Measurements from ENCODE around the gene FBXW8. TPM values are rescaled to one million over a fixed set of nuclear protein-coding genes. Genes with fewer than 3 reads are reported as not detected.
A peak's percentile ranks its signal among the peaks of the same experiment; 100 is the strongest.

Gene FBXW8
- polyA plus RNA-seq, 2 of the 4 experiments (the other 2 are of a cell fraction), result 9.8 to 15.7 TPM

DNA sequence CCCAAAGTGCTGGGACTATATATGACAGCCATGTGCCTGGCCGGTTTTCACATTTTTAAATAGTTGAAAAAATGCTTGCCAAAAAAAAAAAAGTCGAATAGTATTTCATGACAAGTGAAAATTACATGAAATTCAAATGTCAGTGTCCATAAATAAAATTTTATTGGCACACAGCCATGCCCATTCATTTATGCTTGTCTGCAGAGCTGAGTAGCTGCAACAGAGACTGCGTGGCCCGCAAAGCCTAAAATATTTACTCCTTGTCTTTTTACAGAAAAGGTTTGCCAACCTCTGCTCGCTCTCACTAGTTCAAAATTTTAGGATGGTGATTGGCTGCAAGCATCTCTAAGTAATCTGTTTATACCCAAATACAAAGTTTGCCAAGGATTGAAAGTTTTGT, 139.3 kb downstream of the FBXW8 start:
- FAIRE-seq (no peak), DNase-seq (ENCODE audit: low read depth in 1 of 2, low spot score in 1 of 2) (no peak), ATAC-seq (no peak)
- Histone ChIP-seq H3K4me2 (no peak overlapping the region), H3K9me3 (no peaks in the 10 kb centered on the region), H3K27ac (no peak overlapping the region), H3K4me1 (peaks cover 6% of the 10 kb centered on the region; the same call in 2 of the 3 replicates), H3K4me3 (no peak overlapping the region)
- ChIA-PET CTCF (interaction anchor here (0.9 to 1.0 kb wide), 2 partner anchors 15 to 101 kb away, joined by 3 read pairs; no protein-coding TSS in a partner anchor), POLR2A (no interaction called here)
- WGBS (ENCODE audit: missing lambda C conversion rate), result 78% methylated on average over 5 of the region's 5 CpGs
- no peak for TF ChIP-seq EHF (CRISPR knock-in tag; IDR thresholded peaks at IDR 0.05)
- TF ChIP-seq MAZ (IDR thresholded peaks at IDR 0.05; ENCODE audit: borderline replicate concordance, low read depth, low read length), result no peak
- TF ChIP-seq HOXB13 (CRISPR knock-in tag; IDR thresholded peaks at IDR 0.05; ENCODE audit: low read depth), result no peak
- no peak for TF ChIP-seq ZSCAN20 (CRISPR knock-in tag; IDR thresholded peaks at IDR 0.05)
- TF ChIP-seq GATA3 (IDR thresholded peaks at IDR 0.05; ENCODE audit: borderline replicate concordance), result no peak
- TF ChIP-seq REST (IDR thresholded peaks at IDR 0.05), result no peak
- TF ChIP-seq NR3C1 (IDR thresholded peaks at IDR 0.05), result no peak
- no peak for TF ChIP-seq TP53 (CRISPR knock-in tag; IDR thresholded peaks at IDR 0.05)

GRCh38 chr12:117051380-117051779, 140.6 kb downstream of the FBXW8 start:
- ChIA-PET POLR2A (no interaction called here), CTCF (no interaction called here)
- FAIRE-seq, result no peak

DNA sequence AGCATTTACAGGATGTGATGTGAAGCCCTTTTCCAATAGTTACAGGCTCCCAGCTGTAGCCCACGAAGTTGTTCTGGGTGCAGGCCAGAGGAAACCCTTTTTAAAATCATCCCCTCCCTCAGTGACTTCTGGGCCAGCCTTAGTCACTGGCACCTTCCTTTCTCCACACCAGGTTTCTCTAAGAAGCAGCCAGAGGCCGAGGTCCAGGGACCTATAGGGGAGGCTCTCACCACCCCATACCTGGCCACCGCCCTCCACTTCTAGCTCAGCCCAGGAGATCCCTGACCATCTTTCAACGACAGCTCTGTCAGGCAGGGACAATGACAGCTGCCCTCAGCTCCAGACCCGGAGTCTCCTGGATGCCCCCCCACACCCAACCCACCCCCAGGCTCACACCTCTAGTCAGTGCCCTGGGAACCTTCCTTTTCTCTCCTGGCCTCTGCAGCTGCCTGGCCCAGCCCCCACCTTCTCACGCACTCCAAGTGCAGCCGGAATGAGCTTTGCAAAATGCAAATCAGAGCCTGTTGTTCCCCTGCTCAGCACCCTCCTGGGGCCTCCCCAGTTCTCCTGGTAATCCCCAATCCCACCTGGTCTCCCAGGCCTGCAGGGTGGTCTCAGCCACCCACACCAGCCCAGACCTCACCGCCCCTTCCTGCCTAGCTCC, 141.8 kb downstream of the FBXW8 start:
- peak in 1 of 2 experiments; percentile 6; a peak in 1 of 6 replicates for ATAC-seq
- FAIRE-seq, result no peak
- TF ChIP-seq HMGXB4 (CRISPR knock-in tag; IDR thresholded peaks at IDR 0.05; ENCODE audit: borderline replicate concordance) (no peak), HOXB5 (CRISPR knock-in tag; IDR thresholded peaks at IDR 0.05) (no peak), MAX (IDR thresholded peaks at IDR 0.05) (no peak), NFE2L2 (conservative IDR thresholded peaks at IDR 0.05; ENCODE audit: low read length) (no peak)
- Histone ChIP-seq H3K4me3 (no peak overlapping the region), H3K9me3 (no peaks in the 10 kb centered on the region), H3K4me1 (peaks cover 6% of the 10 kb centered on the region; the same call in 2 of the 3 replicates), H3K27ac (no peak overlapping the region; a peak in 1 of 6 replicates), H3K4me2 (no peak overlapping the region)
- CTCF ChIA-PET, result interaction anchor here (0.9 to 1.1 kb wide), 2 partner anchors 9 kb away, joined by 3 read pairs; no protein-coding TSS in a partner anchor
- no peak for DNase-seq (ENCODE audit: low read depth in 1 of 2, low spot score in 1 of 2)
- 83% methylated on average over 8 of the region's 8 CpGs for WGBS (ENCODE audit: missing lambda C conversion rate)
- POLR2A ChIA-PET, result no interaction called here

More at GRCh38 chr12:117051380-117051779, 140.6 kb downstream of the FBXW8 start:
- Histone ChIP-seq H3K4me3 (no peak overlapping the region), H3K4me1 (peaks cover 6% of the 10 kb centered on the region; the same call in 2 of the 3 replicates), H3K9me3 (no peaks in the 10 kb centered on the region), H3K27ac (no peak overlapping the region), H3K4me2 (no peak overlapping the region)
- TF ChIP-seq GATA3 (IDR thresholded peaks at IDR 0.05; ENCODE audit: borderline replicate concordance) (no peak), ZSCAN20 (CRISPR knock-in tag; IDR thresholded peaks at IDR 0.05) (no peak), E2F6 (IDR thresholded peaks at IDR 0.05; ENCODE audit: borderline replicate concordance, low read depth) (no peak), ZC3H11A (IDR thresholded peaks at IDR 0.05) (no peak), JUNB (IDR thresholded peaks at IDR 0.05) (no peak), NR3C1 (IDR thresholded peaks at IDR 0.05) (no peak), NPAS2 (CRISPR knock-in tag; IDR thresholded peaks at IDR 0.05; ENCODE audit: borderline replicate concordance) (no peak), HMGXB4 (CRISPR knock-in tag; IDR thresholded peaks at IDR 0.05; ENCODE audit: borderline replicate concordance) (no peak), EP300 (IDR thresholded peaks at IDR 0.05) (no peak), SMC3 (IDR thresholded peaks at IDR 0.05) (no peak)
- DNase-seq (ENCODE audit: low read depth in 1 of 2, low spot score in 1 of 2) (no peak), ATAC-seq (no peak)
- WGBS (ENCODE audit: missing lambda C conversion rate), result 91% methylated on average over 10 of the region's 10 CpGs
